ENCODE measurements around the gene TMEM95.

The TMEM95 gene

DNA sequence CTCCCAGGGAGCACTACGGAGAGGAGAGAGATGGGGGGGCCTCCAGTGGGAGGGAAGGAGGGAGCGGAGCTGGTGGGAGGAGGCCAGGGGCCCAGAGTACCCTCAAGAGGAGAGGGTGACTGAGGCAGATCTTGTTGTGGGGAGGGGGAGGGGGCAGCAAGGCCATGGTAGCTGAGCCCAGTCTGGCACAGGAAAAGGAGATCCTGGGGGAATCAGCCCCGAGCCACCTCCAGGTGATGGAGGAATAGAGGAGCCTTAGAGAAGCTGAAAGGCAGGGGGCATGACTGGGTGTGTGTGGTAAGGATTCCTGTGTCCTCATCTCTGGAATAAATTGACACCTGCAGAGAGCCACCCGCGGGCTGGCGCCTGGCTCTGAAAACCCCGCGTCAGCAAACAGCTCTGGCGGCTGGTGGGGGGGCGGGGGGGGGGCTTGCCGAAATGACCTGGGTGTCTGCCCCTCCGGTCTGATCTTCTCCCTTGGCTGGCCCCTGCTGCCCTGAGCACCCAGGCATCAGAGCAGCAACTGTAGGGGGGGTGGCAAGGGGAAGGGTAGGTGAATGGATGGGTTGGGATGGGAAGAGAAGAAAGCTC is 51.4 kb downstream of the TMEM95 start:
- no peak for DNase-seq
